ENCODE measurements around the gene COX19. TPM values are rescaled to one million over a fixed set of nuclear protein-coding genes. Genes with fewer than 3 reads are reported as not detected.
A peak's percentile ranks its signal among the peaks of the same experiment; 100 is the strongest.

Gene COX19
- total RNA-seq, 1 donor: 12.5 TPM

DNA sequence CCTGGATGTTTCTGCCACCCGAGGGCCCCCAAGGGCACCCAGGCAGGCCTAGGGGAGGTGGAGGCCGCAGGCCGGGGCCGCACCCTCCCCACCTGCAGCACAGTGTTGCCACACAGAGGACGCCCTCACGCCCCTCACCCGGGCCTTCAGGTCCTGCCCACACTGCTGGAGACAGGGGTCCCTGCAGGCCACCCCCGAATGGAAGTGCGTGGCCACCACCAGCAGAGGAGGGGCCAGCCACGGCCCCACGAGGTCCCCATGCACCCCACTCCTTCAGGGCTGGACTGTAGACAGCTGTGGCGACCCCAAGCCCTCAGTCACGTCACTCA lies 56.3 kb downstream of the COX19 start:
- no peak overlapping the region for H3K4me3 ChIP-seq (ENCODE audit: low read depth, low read length)
- no peak for TF ChIP-seq CTCF (IDR thresholded peaks at IDR 0.05; ENCODE audit: insufficient read depth, low read length)
- no peak for DNase-seq (ENCODE audit: low read depth)

- no peak overlapping the region for H3K4me3 ChIP-seq (ENCODE audit: low read depth, low read length)
- no peak for DNase-seq (ENCODE audit: low read depth)
- TF ChIP-seq CTCF (IDR thresholded peaks at IDR 0.05; ENCODE audit: insufficient read depth, low read length): no peak
These were observed 56.8 kb downstream of the COX19 start for GRCh38 chr7:918441-919113.

GRCh38 chr7:918118-918425 lies 57.3 kb downstream of the COX19 start:
- DNase-seq (ENCODE audit: low read depth): no peak
- no peak for TF ChIP-seq CTCF (IDR thresholded peaks at IDR 0.05; ENCODE audit: insufficient read depth, low read length)
- H3K4me3 ChIP-seq (ENCODE audit: low read depth, low read length): no peak overlapping the region

GRCh38 chr7:917255-918117 lies 57.9 kb downstream of the COX19 start:
- TF ChIP-seq CTCF (IDR thresholded peaks at IDR 0.05; ENCODE audit: insufficient read depth, low read length): no peak
- no peak overlapping the region for H3K4me3 ChIP-seq (ENCODE audit: low read depth, low read length)
- DNase-seq (ENCODE audit: low read depth): no peak

GRCh38 chr7:916291-916941 lies 58.9 kb downstream of the COX19 start:
- no peak for TF ChIP-seq CTCF (IDR thresholded peaks at IDR 0.05; ENCODE audit: insufficient read depth, low read length)
- no peak for DNase-seq (ENCODE audit: low read depth)
- H3K4me3 ChIP-seq (ENCODE audit: low read depth, low read length): no peak overlapping the region

Small RNA genes within 50 kb of the gene (small RNA-seq; reads per million reads assigned to genes)
- gene MIR339: 65.2 reads per million, percentile 97 among the genes with 10 or more reads in this experiment

Other genes with a start within 250 kb of the COX19 start
- gene DNAAF5, start 248.8 kb downstream of the COX19 start, total RNA-seq (ENCODE audit: low replicate concordance): 10.5 and 22.0 TPM in 2 replicates
- gene PRKAR1B, start 248.3 kb downstream of the COX19 start, total RNA-seq (ENCODE audit: low replicate concordance): 7.0 and 10.1 TPM in 2 replicates
- 202 and 211 TPM in 2 replicates for gene SUN1, start 143.1 kb downstream of the COX19 start, total RNA-seq (ENCODE audit: low replicate concordance)
- 13.5 and 14.2 TPM in 2 replicates for gene GET4, start 99.0 kb downstream of the COX19 start, total RNA-seq (ENCODE audit: low replicate concordance)
- gene ADAP1, start 20.9 kb downstream of the COX19 start, total RNA-seq (ENCODE audit: low replicate concordance): 0.57 and 0.72 TPM in 2 replicates
- not detected in 2 replicates for gene CYP2W1, start 7.6 kb upstream of the COX19 start, total RNA-seq (ENCODE audit: low replicate concordance)
- gene GPR146, start 69.0 kb upstream of the COX19 start, total RNA-seq (ENCODE audit: low replicate concordance): 1.2 and 1.6 TPM in 2 replicates
- gene GPER1, start 112.6 kb upstream of the COX19 start, total RNA-seq (ENCODE audit: low replicate concordance): 2.9 and 6.4 TPM in 2 replicates
- 14.6 and 16.6 TPM in 2 replicates for gene ZFAND2A, start 184.6 kb upstream of the COX19 start, total RNA-seq (ENCODE audit: low replicate concordance)

Data from fibroblast of the aortic adventitia (primary cell).